Tibial nerve (tissue), 4 donors: ENCODE results near the gene CDH4.

Source experiments
- EP300 ChIP-seq, 2 donors: sonication (generic); formaldehyde crosslinking; IDR thresholded peaks; one replicate each; pipeline ENCODE4 v1.6.1; 2017; ENCODE audit warnings: antibody characterized with exemption in 2 of 2, mild to moderate bottlenecking in 1 of 2
- POLR2A ChIP-seq, 2 donors: fragments of 450-650 bp; IDR thresholded peaks; one replicate each; pipeline ENCODE4 v1.6.1; 2017; ENCODE audit warnings: antibody characterized with exemption in 2 of 2, mild to moderate bottlenecking in 2 of 2, moderate library complexity in 2 of 2
- TF ChIP-seq, protein P1 (sequence below), 5 experiments: fragments of 200-600 bp in 3 of 5; fragments of 450-650 bp in 2 of 5; sonication (generic) in 3 of 5; IDR thresholded peaks; one replicate each; pipeline ENCODE4 v1.5.1; 2016 to 2019; ENCODE audit warnings: antibody characterized with exemption in 5 of 5, mild to moderate bottlenecking in 3 of 5, moderate library complexity in 2 of 5

DNA sequence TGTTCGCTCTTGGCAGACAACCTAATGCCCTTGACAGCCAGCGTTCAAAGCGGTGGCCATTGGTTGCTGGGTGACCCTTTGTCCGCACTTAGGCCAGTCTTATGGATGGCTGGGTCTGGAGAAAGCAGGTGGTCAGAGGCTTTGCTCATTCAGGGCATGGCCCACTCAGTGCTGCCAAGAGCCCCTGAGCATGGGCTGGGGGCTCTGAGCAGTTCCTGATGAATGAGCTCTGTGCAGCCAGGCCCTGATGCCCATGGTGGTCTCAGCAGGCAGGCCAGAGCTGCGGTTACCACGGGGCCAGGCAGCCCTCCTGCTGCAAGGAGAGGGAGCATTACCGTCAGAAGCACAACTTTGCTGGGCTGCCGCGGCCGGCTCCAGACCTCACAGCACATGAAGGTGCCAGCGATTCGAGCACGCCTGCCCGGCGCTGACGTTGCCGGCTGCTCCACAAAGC lies 36.3 kb downstream of the CDH4 start:
- TF ChIP-seq EP300 (IDR thresholded peaks at IDR 0.05) (no peak), POLR2A (IDR thresholded peaks at IDR 0.05) (no peak)
- TF ChIP-seq, protein P1, sequence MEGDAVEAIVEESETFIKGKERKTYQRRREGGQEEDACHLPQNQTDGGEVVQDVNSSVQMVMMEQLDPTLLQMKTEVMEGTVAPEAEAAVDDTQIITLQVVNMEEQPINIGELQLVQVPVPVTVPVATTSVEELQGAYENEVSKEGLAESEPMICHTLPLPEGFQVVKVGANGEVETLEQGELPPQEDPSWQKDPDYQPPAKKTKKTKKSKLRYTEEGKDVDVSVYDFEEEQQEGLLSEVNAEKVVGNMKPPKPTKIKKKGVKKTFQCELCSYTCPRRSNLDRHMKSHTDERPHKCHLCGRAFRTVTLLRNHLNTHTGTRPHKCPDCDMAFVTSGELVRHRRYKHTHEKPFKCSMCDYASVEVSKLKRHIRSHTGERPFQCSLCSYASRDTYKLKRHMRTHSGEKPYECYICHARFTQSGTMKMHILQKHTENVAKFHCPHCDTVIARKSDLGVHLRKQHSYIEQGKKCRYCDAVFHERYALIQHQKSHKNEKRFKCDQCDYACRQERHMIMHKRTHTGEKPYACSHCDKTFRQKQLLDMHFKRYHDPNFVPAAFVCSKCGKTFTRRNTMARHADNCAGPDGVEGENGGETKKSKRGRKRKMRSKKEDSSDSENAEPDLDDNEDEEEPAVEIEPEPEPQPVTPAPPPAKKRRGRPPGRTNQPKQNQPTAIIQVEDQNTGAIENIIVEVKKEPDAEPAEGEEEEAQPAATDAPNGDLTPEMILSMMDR (IDR thresholded peaks at IDR 0.05): no peak
